Activated CD8-positive, alpha-beta T cell treated with anti-CD3 and anti-CD28 coated beads for 36 hours (primary cell): ENCODE measurements around the gene YLPM1. TPM values are rescaled to one million over a fixed set of nuclear protein-coding genes. Genes with fewer than 3 reads are reported as not detected.

ENCODE experiments used
- ATAC-seq: fragments of 200-7000 bp; cut with Tn5 transposase; one replicate; pipeline ENCODE4 v1.10.0; 2021; ENCODE audit warnings: mild to moderate bottlenecking, moderate library complexity
- CTCF ChIA-PET: fragments of 350-600 bp; sonication (Branson Sonifier 250); formaldehyde crosslinking; loops from one replicate; lab custom pipeline; 2021; ENCODE audit warnings: antibody characterized with exemption; lab: Charles Lee
- POLR2A ChIA-PET: fragments of 350-600 bp; sonication (Branson Sonifier 250); formaldehyde crosslinking; loops from one replicate; lab custom pipeline; 2021; ENCODE audit warnings: antibody characterized with exemption; lab: Charles Lee
- DNase-seq: peaks from one replicate; pipeline ENCODE4 v3.0.0-alpha.2; 2020
- H3K27ac Mint-ChIP-seq: one replicate; pipeline ENCODE4 v1.8.0; 2021; ENCODE audit warnings: mild to moderate bottlenecking, mixed read lengths
- H3K27me3 Mint-ChIP-seq: one replicate; pipeline ENCODE4 v1.8.0; 2021; ENCODE audit warnings: mixed read lengths
- H3K36me3 Mint-ChIP-seq: one replicate; pipeline ENCODE4 v1.8.0; 2021; ENCODE audit warnings: low read depth, mixed read lengths
- H3K4me1 Mint-ChIP-seq: one replicate; pipeline ENCODE4 v1.8.0; 2021; ENCODE audit warnings: low read depth, mixed read lengths
- H3K4me3 Mint-ChIP-seq: one replicate; pipeline ENCODE4 v1.8.0; 2021; ENCODE audit warnings: mild to moderate bottlenecking, moderate library complexity, mixed read lengths
- H3K9me3 Mint-ChIP-seq: one replicate; pipeline ENCODE4 v1.8.0; 2021; ENCODE audit warnings: mixed read lengths
- intact Hi-C: fragments of 100-400 bp; cut with micrococcal nuclease; formaldehyde crosslinking; loops from one replicate; pipeline ENCODE4 v1.10.0; 2022
- total RNA-seq, 2 experiments: library from RNA; stranded (reverse); gene quantifications; one replicate each; pipeline ENCODE4 v1.2.3, GENCODE V29; 2021
- TF ChIP-seq, protein P1 (sequence below): fragments of 200-600 bp; IDR thresholded peaks from one replicate; pipeline ENCODE4 v1.8.0; 2022; ENCODE audit warnings: antibody characterized with exemption, mild to moderate bottlenecking

The YLPM1 gene
- total RNA-seq, 2 experiments from 2014 or later: 43.6 to 49.0 TPM

DNA sequence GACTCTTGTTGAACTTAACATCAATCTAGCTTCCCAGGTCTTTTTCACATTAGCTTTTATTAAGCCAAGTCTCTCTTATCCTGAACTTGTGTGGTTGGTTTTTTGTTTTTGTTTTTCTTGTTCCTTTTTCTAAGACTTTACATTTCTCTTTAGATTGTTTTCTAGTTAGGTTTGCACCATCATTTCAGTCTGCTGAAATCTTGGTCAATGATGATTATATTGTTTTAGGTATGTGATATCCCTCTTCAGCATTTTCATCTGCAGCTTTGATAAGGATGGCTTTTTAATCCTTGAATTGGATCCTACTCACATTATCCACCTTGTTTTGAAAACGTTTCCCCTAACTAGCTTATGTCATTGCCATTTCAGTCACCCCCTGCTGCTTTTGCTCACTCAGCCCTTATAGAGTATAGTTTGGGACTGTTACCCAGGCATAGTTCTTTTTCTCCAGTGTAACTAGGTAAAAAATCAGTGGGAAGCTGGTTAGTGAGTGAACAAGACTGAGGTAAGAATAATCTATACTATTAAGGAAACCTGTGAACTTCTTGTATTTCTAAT is 22.0 kb downstream of the YLPM1 start:
- ChIA-PET POLR2A (interaction anchor here (1.1 kb wide), 1 partner anchor 22 kb away, joined by 4 read pairs; the partner anchor contains the start of gene YLPM1), CTCF (interaction anchor here (0.7 to 2.3 kb wide), 8 partner anchors 9 to 76 kb away, joined by 3 to 6 read pairs (median 4); partner anchors contain the start of gene YLPM1)
- intact Hi-C loops: no loop called here

DNA sequence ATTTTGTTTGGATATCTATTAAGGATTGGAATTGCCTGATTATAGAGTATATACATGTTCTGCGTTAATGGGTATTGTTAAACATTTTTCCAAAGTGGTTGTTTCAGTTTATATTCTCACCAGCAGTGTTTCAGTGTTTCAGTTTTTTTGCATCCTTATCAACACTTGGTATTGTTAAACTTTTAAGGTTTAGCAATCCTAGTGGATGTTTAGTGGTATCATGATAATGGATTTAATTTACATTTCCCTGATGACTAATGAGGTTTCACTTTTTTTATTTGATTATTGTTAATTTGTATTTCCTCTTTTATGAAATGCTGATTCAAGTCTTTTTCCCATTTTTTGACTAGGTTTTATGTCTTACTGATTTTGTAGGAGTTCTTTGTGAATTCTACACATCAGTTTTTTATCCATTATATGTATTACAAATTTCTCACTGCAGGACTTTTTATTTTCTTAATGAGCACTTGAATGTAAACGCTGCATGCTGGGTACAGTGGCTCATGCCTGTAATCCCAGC is 23.7 kb downstream of the YLPM1 start:
- Mint-ChIP-seq H3K9me3 (peaks cover 2% of the 10 kb centered on the region), H3K4me3 (no peak overlapping the region), H3K4me1 (peaks cover 28% of the 10 kb centered on the region), H3K27ac (no peak overlapping the region), H3K27me3 (no peaks in the 10 kb centered on the region), H3K36me3 (peaks cover 44% of the 10 kb centered on the region)
- no peak for DNase-seq
- ATAC-seq: no peak
- ChIA-PET POLR2A (no interaction called here), CTCF (no interaction called here)
- intact Hi-C loops: no loop called here
- TF ChIP-seq, protein P1, sequence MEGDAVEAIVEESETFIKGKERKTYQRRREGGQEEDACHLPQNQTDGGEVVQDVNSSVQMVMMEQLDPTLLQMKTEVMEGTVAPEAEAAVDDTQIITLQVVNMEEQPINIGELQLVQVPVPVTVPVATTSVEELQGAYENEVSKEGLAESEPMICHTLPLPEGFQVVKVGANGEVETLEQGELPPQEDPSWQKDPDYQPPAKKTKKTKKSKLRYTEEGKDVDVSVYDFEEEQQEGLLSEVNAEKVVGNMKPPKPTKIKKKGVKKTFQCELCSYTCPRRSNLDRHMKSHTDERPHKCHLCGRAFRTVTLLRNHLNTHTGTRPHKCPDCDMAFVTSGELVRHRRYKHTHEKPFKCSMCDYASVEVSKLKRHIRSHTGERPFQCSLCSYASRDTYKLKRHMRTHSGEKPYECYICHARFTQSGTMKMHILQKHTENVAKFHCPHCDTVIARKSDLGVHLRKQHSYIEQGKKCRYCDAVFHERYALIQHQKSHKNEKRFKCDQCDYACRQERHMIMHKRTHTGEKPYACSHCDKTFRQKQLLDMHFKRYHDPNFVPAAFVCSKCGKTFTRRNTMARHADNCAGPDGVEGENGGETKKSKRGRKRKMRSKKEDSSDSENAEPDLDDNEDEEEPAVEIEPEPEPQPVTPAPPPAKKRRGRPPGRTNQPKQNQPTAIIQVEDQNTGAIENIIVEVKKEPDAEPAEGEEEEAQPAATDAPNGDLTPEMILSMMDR: no peak

More for the DNA sequence above, 22.0 kb downstream of the YLPM1 start:
- peak overlapping the region; percentile 41 for H3K27ac Mint-ChIP-seq
- DNase-seq (no peak), ATAC-seq (no peak)
- no peaks in the 10 kb centered on the region for H3K9me3 Mint-ChIP-seq
- no peak overlapping the region for H3K4me3 Mint-ChIP-seq
- peaks cover 48% of the 10 kb centered on the region for H3K36me3 Mint-ChIP-seq
- H3K27me3 Mint-ChIP-seq: no peaks in the 10 kb centered on the region
- peaks cover 23% of the 10 kb centered on the region for H3K4me1 Mint-ChIP-seq
- TF ChIP-seq, protein P1: no peak

DNA sequence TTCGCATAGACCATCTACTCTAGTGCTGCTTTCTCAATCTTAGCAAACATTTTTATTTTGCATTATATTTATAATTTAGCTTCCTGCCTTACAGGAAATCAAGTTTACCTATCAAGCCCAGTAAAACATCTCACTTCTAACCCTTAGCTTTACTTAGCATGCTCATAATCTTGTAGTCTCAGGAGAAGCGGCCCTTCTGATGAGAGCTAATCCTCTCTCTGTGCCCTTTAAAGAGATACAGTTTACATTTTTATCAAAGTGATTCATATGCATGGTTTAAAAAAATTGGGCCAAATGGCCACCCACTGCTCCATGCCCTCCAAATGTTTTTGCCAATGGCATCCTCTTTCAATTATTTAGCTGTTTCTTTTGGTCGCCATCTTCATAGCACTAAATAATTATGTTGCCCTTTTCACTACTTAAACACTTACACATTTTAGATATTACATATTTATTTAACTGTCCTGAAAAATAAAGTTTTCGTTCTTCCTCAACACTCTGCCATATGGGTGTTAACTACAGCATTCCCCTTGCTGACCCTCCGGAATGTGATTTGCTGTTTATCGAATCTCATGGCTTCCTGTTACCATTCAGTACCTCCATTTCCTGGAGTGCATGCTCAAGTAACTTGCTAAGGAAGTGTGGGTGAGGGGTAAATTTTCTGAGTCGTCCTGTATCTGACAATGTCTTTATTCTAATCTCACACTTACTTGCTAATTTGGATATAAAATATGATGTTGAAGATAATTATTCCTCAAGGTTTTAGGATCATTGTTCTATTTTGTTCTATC is 29.3 kb downstream of the YLPM1 start:
- intact Hi-C loops: no loop called here
- Mint-ChIP-seq H3K4me3 (peak overlapping the region; percentile 63), H3K36me3 (peaks cover 34% of the 10 kb centered on the region), H3K27me3 (no peaks in the 10 kb centered on the region), H3K27ac (peak overlapping the region; percentile 84), H3K4me1 (peaks cover 41% of the 10 kb centered on the region), H3K9me3 (peaks cover 4% of the 10 kb centered on the region)
- ChIA-PET CTCF (interaction anchor here (0.9 to 2.3 kb wide), 7 partner anchors 9 to 183 kb away, joined by 3 to 8 read pairs (median 3); no protein-coding TSS in a partner anchor), POLR2A (interaction anchor here (1.2 kb wide), 1 partner anchor 10 kb away, joined by 6 read pairs; no protein-coding TSS in a partner anchor)
- TF ChIP-seq, protein P1: no peak
- DNase-seq (no peak), ATAC-seq (peak; percentile 69)

DNA sequence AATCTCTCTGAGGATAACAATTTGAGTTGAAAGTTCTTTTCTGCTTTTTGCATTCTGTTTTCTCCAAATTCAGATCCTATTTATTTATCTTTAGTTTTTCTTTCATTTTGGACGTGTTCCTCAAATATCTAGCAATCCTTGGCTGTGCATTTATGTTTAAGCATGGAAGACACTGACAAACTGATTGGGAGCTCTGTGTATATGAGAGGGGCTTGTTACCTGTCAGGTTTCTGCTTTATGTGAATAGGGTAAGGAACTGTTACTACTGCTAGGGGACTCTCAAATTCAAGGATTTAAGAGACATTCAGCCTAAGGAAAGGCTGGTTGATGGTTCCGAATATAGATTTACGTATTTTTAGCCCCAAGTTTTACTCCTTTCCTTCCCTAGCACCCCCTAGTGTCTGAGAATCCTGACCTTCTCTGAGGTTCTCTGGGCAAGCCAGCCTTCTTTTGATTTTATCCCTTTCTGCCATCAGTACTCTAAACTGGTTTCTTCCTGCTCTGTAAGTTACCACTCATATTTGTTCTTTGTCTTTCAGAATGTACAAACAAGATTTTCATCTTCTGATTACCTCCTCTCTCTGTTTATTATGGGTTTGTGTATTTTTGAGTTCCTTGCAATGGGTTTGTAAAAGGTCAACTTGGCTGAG is 30.5 kb downstream of the YLPM1 start:
- peak; percentile 13 for DNase-seq
- CTCF ChIA-PET: interaction anchor here (0.8 to 1.3 kb wide), 4 partner anchors 8 to 61 kb away, joined by 3 to 4 read pairs (median 3); no protein-coding TSS in a partner anchor
- Mint-ChIP-seq H3K4me1 (peaks cover 41% of the 10 kb centered on the region), H3K27ac (peak overlapping the region; percentile 84), H3K36me3 (peaks cover 40% of the 10 kb centered on the region), H3K27me3 (no peaks in the 10 kb centered on the region), H3K9me3 (peaks cover 4% of the 10 kb centered on the region), H3K4me3 (peak overlapping the region; percentile 63)
- TF ChIP-seq, protein P1: peak; percentile 50
- POLR2A ChIA-PET: interaction anchor here (0.8 kb wide), 1 partner anchor 17 kb away, joined by 3 read pairs; no protein-coding TSS in a partner anchor
- no peak for ATAC-seq
- intact Hi-C loops: no loop called here
